ENCODE measurements around the gene KIAA1217. TPM values are rescaled to one million over a fixed set of nuclear protein-coding genes. Genes with fewer than 3 reads are reported as not detected.
"Not testable (repeated sequence)": the region's sequence is repeated elsewhere in the genome, so short reads cannot be mapped to it uniquely, and the experiment has no call there.

Gene KIAA1217
- polyA plus RNA-seq, 2 donors: 18.3 to 22.2 TPM

- not testable (repeated sequence) for H3K27me3 ChIP-seq (ENCODE audit: control insufficient read depth in 1 of 2, insufficient read depth in 2 of 2, low read length in 2 of 2); H3K4me1 ChIP-seq (ENCODE audit: control insufficient read depth in 2 of 2, insufficient read depth in 2 of 2, low read length in 1 of 2); H3K9me3 ChIP-seq (ENCODE audit: control insufficient read depth in 2 of 2, insufficient read depth in 1 of 2, low read depth in 1 of 2, low read length in 1 of 2); H3K4me3 ChIP-seq (ENCODE audit: low read depth in 1 of 2, low read length in 2 of 2); H3K27ac ChIP-seq (ENCODE audit: low read depth in 2 of 2, low read length in 1 of 2); H3K36me3 ChIP-seq (ENCODE audit: control insufficient read depth in 2 of 2, insufficient read depth in 2 of 2, low read length in 1 of 2)
- 84 to 97% methylated on average over 2 of the region's 2 CpGs for WGBS, 2 donors
Measured at GRCh38 chr10:24442641-24443174, 233.8 kb downstream of the KIAA1217 start.

DNA sequence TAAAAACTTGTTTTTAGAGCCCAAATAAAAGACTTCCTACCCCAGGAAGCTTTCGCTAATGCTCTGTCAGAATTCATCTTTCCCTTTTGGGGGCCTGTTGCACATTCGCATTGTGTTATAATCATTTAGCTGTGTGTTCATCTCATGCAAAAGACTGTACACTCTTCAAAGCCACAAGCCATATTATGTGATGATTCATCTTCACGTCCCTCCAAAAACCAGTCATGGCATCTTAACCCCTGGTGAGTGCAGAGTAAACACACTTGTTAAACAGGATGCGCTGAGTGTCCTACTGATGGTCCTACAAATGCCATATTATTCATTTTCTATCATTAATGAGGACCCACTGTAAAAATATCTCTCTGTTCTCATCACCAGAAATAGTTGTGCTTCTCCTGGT lies 235.4 kb downstream of the KIAA1217 start:
- no peaks in the 10 kb centered on the region for H3K9me3 ChIP-seq (ENCODE audit: control insufficient read depth in 2 of 2, insufficient read depth in 1 of 2, low read depth in 1 of 2, low read length in 1 of 2)
- no peaks in the 10 kb centered on the region for H3K4me1 ChIP-seq (ENCODE audit: control insufficient read depth in 2 of 2, insufficient read depth in 2 of 2, low read length in 1 of 2)
- no peak overlapping the region for H3K4me3 ChIP-seq (ENCODE audit: low read depth in 1 of 2, low read length in 2 of 2)
- no peak overlapping the region for H3K27ac ChIP-seq (ENCODE audit: low read depth in 2 of 2, low read length in 1 of 2)
- peaks cover 3 to 7% of the 10 kb centered on the region in 2 donors for H3K36me3 ChIP-seq (ENCODE audit: control insufficient read depth in 2 of 2, insufficient read depth in 2 of 2, low read length in 1 of 2)
- 68 to 81% methylated on average over 4 of the region's 4 CpGs for WGBS, 2 donors
- no peaks in the 10 kb centered on the region for H3K27me3 ChIP-seq (ENCODE audit: control insufficient read depth in 1 of 2, insufficient read depth in 2 of 2, low read length in 2 of 2)

- WGBS, 2 donors: 86 to 92% methylated on average over 2 of the region's 2 CpGs
- H3K4me1 ChIP-seq (ENCODE audit: control insufficient read depth in 2 of 2, insufficient read depth in 2 of 2, low read length in 1 of 2); H3K27me3 ChIP-seq (ENCODE audit: control insufficient read depth in 1 of 2, insufficient read depth in 2 of 2, low read length in 2 of 2); H3K27ac ChIP-seq (ENCODE audit: low read depth in 2 of 2, low read length in 1 of 2); H3K36me3 ChIP-seq (ENCODE audit: control insufficient read depth in 2 of 2, insufficient read depth in 2 of 2, low read length in 1 of 2); H3K9me3 ChIP-seq (ENCODE audit: control insufficient read depth in 2 of 2, insufficient read depth in 1 of 2, low read depth in 1 of 2, low read length in 1 of 2); H3K4me3 ChIP-seq (ENCODE audit: low read depth in 1 of 2, low read length in 2 of 2): not testable (repeated sequence)
Measured at GRCh38 chr10:24445958-24446357, 237.0 kb downstream of the KIAA1217 start.

GRCh38 chr10:24446739-24447138 lies 237.8 kb downstream of the KIAA1217 start:
- Histone ChIP-seq H3K9me3 (ENCODE audit: control insufficient read depth in 2 of 2, insufficient read depth in 1 of 2, low read depth in 1 of 2, low read length in 1 of 2) (no peaks in the 10 kb centered on the region), H3K4me1 (ENCODE audit: control insufficient read depth in 2 of 2, insufficient read depth in 2 of 2, low read length in 1 of 2) (no peaks in the 10 kb centered on the region), H3K4me3 (ENCODE audit: low read depth in 1 of 2, low read length in 2 of 2) (no peak overlapping the region), H3K27me3 (ENCODE audit: control insufficient read depth in 1 of 2, insufficient read depth in 2 of 2, low read length in 2 of 2) (no peaks in the 10 kb centered on the region), H3K27ac (ENCODE audit: low read depth in 2 of 2, low read length in 1 of 2) (no peak overlapping the region), H3K36me3 (ENCODE audit: control insufficient read depth in 2 of 2, insufficient read depth in 2 of 2, low read length in 1 of 2) (peaks cover 0 to 6% of the 10 kb centered on the region in 2 donors)
- 84 to 90% methylated on average over 6 of the region's 6 CpGs for WGBS, 2 donors

GRCh38 chr10:24448351-24448999 lies 239.5 kb downstream of the KIAA1217 start:
- H3K27ac ChIP-seq (ENCODE audit: low read depth in 2 of 2, low read length in 1 of 2): no peak overlapping the region
- H3K4me3 ChIP-seq (ENCODE audit: low read depth in 1 of 2, low read length in 2 of 2): no peak overlapping the region
- H3K36me3 ChIP-seq (ENCODE audit: control insufficient read depth in 2 of 2, insufficient read depth in 2 of 2, low read length in 1 of 2): peaks cover 0 to 6% of the 10 kb centered on the region in 2 donors
- H3K9me3 ChIP-seq (ENCODE audit: control insufficient read depth in 2 of 2, insufficient read depth in 1 of 2, low read depth in 1 of 2, low read length in 1 of 2): no peaks in the 10 kb centered on the region
- 65 to 74% methylated on average over 3 of the region's 3 CpGs for WGBS, 2 donors
- no peaks in the 10 kb centered on the region for H3K27me3 ChIP-seq (ENCODE audit: control insufficient read depth in 1 of 2, insufficient read depth in 2 of 2, low read length in 2 of 2)
- H3K4me1 ChIP-seq (ENCODE audit: control insufficient read depth in 2 of 2, insufficient read depth in 2 of 2, low read length in 1 of 2): no peaks in the 10 kb centered on the region

DNA sequence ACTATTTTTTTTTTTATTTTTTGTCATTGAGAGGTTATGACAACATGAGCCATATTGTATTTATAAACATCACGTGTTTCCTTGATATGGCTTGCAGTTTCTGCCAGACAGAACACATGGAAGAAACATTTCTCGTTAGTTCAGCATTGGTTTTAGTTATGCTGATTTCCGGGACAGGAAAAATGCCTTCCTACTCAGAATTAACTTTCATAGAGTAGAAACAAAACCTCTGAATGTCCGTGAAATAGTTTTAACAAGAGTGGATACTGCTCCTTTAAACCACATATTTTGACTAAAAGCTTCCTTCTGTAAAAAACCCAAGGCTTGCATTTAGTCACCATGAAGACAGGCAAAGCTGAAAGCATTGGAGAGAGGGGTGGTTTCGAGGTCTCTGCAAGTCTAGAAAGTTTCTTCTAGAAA lies 240.4 kb downstream of the KIAA1217 start:
- H3K9me3 ChIP-seq (ENCODE audit: control insufficient read depth in 2 of 2, insufficient read depth in 1 of 2, low read depth in 1 of 2, low read length in 1 of 2): no peaks in the 10 kb centered on the region
- H3K36me3 ChIP-seq (ENCODE audit: control insufficient read depth in 2 of 2, insufficient read depth in 2 of 2, low read length in 1 of 2): peaks cover 0 to 6% of the 10 kb centered on the region in 2 donors
- H3K27me3 ChIP-seq (ENCODE audit: control insufficient read depth in 1 of 2, insufficient read depth in 2 of 2, low read length in 2 of 2): no peaks in the 10 kb centered on the region
- H3K4me1 ChIP-seq (ENCODE audit: control insufficient read depth in 2 of 2, insufficient read depth in 2 of 2, low read length in 1 of 2): no peaks in the 10 kb centered on the region
- 21 to 26% methylated on average over 5 of the region's 5 CpGs for WGBS, 2 donors
- H3K4me3 ChIP-seq (ENCODE audit: low read depth in 1 of 2, low read length in 2 of 2): no peak overlapping the region
- no peak overlapping the region for H3K27ac ChIP-seq (ENCODE audit: low read depth in 2 of 2, low read length in 1 of 2)

- no peak overlapping the region for H3K27ac ChIP-seq (ENCODE audit: low read depth in 2 of 2, low read length in 1 of 2)
- H3K4me1 ChIP-seq (ENCODE audit: control insufficient read depth in 2 of 2, insufficient read depth in 2 of 2, low read length in 1 of 2): no peaks in the 10 kb centered on the region
- H3K27me3 ChIP-seq (ENCODE audit: control insufficient read depth in 1 of 2, insufficient read depth in 2 of 2, low read length in 2 of 2): no peaks in the 10 kb centered on the region
- no peak overlapping the region for H3K4me3 ChIP-seq (ENCODE audit: low read depth in 1 of 2, low read length in 2 of 2)
- peaks cover 0 to 6% of the 10 kb centered on the region in 2 donors for H3K36me3 ChIP-seq (ENCODE audit: control insufficient read depth in 2 of 2, insufficient read depth in 2 of 2, low read length in 1 of 2)
- H3K9me3 ChIP-seq (ENCODE audit: control insufficient read depth in 2 of 2, insufficient read depth in 1 of 2, low read depth in 1 of 2, low read length in 1 of 2): no peaks in the 10 kb centered on the region
- 22 to 32% methylated on average over 3 of the region's 3 CpGs for WGBS, 2 donors
Measured at GRCh38 chr10:24449769-24450310, 240.9 kb downstream of the KIAA1217 start.

GRCh38 chr10:24451325-24451820 lies 242.4 kb downstream of the KIAA1217 start:
- Histone ChIP-seq H3K27me3 (ENCODE audit: control insufficient read depth in 1 of 2, insufficient read depth in 2 of 2, low read length in 2 of 2) (no peaks in the 10 kb centered on the region), H3K27ac (ENCODE audit: low read depth in 2 of 2, low read length in 1 of 2) (peak overlapping the region in 1 of 2 donors; percentile 22), H3K9me3 (ENCODE audit: control insufficient read depth in 2 of 2, insufficient read depth in 1 of 2, low read depth in 1 of 2, low read length in 1 of 2) (no peaks in the 10 kb centered on the region), H3K4me1 (ENCODE audit: control insufficient read depth in 2 of 2, insufficient read depth in 2 of 2, low read length in 1 of 2) (no peaks in the 10 kb centered on the region), H3K4me3 (ENCODE audit: low read depth in 1 of 2, low read length in 2 of 2) (no peak overlapping the region), H3K36me3 (ENCODE audit: control insufficient read depth in 2 of 2, insufficient read depth in 2 of 2, low read length in 1 of 2) (peaks cover 0 to 6% of the 10 kb centered on the region in 2 donors)
- 80 to 86% methylated on average over 4 of the region's 4 CpGs for WGBS, 2 donors

GRCh38 chr10:24452030-24452429 lies 243.1 kb downstream of the KIAA1217 start:
- Histone ChIP-seq H3K4me3 (ENCODE audit: low read depth in 1 of 2, low read length in 2 of 2) (no peak overlapping the region), H3K27me3 (ENCODE audit: control insufficient read depth in 1 of 2, insufficient read depth in 2 of 2, low read length in 2 of 2) (no peaks in the 10 kb centered on the region), H3K27ac (ENCODE audit: low read depth in 2 of 2, low read length in 1 of 2) (no peak overlapping the region), H3K4me1 (ENCODE audit: control insufficient read depth in 2 of 2, insufficient read depth in 2 of 2, low read length in 1 of 2) (no peaks in the 10 kb centered on the region), H3K9me3 (ENCODE audit: control insufficient read depth in 2 of 2, insufficient read depth in 1 of 2, low read depth in 1 of 2, low read length in 1 of 2) (no peaks in the 10 kb centered on the region), H3K36me3 (ENCODE audit: control insufficient read depth in 2 of 2, insufficient read depth in 2 of 2, low read length in 1 of 2) (peaks cover 0 to 6% of the 10 kb centered on the region in 2 donors)
- WGBS, 2 donors: 87 to 89% methylated on average over 8 of the region's 8 CpGs

- Histone ChIP-seq H3K4me3 (ENCODE audit: low read depth in 1 of 2, low read length in 2 of 2) (no peak overlapping the region), H3K9me3 (ENCODE audit: control insufficient read depth in 2 of 2, insufficient read depth in 1 of 2, low read depth in 1 of 2, low read length in 1 of 2) (no peaks in the 10 kb centered on the region), H3K27ac (ENCODE audit: low read depth in 2 of 2, low read length in 1 of 2) (no peak overlapping the region), H3K36me3 (ENCODE audit: control insufficient read depth in 2 of 2, insufficient read depth in 2 of 2, low read length in 1 of 2) (peaks cover 0 to 6% of the 10 kb centered on the region in 2 donors), H3K27me3 (ENCODE audit: control insufficient read depth in 1 of 2, insufficient read depth in 2 of 2, low read length in 2 of 2) (no peaks in the 10 kb centered on the region), H3K4me1 (ENCODE audit: control insufficient read depth in 2 of 2, insufficient read depth in 2 of 2, low read length in 1 of 2) (peaks cover 2 to 6% of the 10 kb centered on the region in 2 donors)
Measured at GRCh38 chr10:24453404-24453830, 244.5 kb downstream of the KIAA1217 start.

All from esophagus (tissue), 2 donors.